Activated T-helper 1 cell treated with anti-CD3 and anti-CD28 coated beads, Interleukin-2, amount 50 U/mL, for 16 hours (primary cell): ENCODE results near the gene KDM2B.
A peak's percentile ranks its signal among the peaks of the same experiment; 100 is the strongest.

Source experiments
- DNase-seq, 2 donors: peaks; one replicate each; pipeline ENCODE4 v3.0.0-alpha.2; 2020; ENCODE audit warnings: low read depth in 1 of 2, low spot score in 1 of 2

The KDM2B gene

DNA sequence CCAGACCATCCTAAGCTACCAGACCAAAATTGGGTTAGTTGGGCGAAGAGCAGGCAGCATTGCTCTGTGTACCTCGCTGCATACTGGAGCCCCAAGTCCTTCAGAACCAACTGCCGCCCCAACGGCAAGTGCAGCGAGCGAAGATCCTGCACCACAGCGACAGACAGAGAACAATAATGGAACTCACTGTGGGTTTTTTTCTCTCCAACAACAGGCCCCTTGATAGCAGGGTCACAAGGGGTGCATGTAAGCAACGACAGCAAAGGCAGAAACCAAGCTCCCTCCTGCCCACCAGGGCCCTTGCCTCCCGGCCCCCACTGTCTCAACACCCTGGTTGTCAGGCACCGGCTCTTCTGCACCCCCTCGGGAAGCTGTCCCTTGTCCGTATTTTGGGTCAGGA lies 141.9 kb downstream of the KDM2B start:
- DNase-seq = no peak

DNA sequence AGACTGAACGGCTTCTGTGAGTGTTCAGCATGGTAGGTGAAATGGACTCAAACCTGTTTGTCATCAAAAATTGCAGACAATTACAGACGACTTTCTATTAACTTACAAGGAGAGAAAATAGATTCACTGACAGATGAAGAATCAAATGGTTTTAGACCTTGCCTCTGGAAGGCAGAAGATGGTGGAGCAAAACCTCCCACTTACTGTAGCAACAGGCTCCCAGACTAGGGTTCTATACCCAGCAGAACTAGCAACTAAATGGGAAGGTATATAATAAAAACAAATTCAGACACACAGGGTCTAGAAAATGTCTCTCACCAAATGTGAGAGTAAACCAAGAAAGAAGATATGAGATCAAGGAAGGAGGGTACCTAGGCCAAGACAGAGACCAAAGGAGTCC lies 144.1 kb downstream of the KDM2B start:
- DNase-seq = no peak

DNA sequence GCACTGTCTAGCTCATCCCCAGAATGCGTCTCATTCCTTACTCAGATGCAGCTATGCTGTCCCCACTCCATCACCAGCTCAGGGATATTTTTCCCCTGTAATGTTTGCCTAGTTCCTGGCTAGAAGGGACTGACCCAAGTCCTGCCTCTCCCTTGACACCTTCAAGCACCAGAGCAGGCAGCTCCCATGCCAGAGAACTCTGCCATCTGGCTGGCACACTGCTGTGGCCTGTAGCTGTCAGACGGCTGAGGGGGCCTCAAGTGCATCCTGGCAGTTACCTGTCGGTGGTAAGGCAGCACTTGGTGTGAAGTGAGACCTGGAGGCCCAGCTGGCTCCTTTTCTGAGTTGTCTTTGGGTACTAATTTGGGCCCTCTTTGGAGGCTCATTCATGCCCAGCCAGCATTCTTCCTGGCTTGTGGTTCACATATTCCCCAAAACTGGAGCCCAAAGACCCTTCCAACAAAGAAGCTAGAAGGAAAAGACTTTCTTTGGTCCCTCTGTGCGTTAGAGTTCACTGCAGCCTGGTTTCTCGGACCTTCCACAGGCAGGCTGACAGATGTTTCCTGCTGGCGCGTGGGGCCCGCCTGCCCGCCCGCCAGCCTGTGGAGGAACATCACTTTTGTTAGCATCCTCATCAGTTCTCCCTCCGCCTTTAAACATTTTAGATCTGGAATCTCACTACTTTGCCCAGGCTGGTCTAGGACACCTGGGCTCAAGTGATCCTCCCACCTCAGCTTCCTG lies 147.9 kb downstream of the KDM2B start:
- no peak for DNase-seq

DNA sequence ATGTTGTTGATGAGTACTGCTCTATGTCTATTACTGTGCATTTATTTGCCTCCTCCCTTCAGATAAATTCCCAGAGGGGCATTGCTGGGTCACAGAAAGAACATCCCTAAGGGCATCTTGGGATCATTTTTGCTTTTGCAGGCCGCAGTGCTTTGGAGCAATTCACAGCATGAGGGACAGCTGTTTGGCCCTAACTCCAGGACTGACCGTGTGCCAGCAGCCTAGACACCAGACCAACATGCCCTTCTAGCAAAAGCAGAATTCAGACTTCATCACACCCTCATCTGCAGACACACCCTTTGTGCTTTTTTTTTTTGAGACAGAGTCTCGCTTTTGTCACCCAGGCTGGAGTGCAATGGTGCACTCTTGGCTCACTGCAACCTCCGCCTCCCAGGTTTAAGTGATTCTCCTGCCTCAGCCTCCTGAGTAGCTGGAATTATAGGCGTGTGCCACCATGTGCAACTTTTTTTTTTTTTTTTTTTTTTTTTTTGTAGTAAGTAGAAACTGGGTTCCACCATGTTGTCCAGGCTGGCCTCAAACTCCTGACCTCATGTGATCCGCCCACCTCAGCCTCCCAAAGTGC lies 149.9 kb downstream of the KDM2B start:
- no peak for DNase-seq

DNA sequence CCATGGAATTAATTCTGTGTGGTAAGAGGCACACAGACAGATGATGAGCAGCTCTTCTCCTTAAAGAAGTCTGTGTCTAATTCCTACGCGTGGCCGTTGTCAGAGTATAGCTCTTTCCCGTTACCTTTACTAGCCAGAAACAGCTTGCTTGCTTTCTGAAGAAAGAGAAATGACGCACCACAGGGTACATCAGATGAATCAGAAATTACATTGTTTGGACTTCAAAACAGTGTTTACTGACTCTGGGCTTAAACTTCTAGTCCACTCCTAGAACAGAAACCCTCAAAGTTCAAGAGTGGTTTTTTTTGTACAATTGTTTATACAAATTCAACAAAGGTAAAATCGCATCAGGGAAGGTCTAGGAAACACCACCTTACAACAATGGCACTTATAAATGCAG lies 151.9 kb downstream of the KDM2B start:
- no peak for DNase-seq

DNA sequence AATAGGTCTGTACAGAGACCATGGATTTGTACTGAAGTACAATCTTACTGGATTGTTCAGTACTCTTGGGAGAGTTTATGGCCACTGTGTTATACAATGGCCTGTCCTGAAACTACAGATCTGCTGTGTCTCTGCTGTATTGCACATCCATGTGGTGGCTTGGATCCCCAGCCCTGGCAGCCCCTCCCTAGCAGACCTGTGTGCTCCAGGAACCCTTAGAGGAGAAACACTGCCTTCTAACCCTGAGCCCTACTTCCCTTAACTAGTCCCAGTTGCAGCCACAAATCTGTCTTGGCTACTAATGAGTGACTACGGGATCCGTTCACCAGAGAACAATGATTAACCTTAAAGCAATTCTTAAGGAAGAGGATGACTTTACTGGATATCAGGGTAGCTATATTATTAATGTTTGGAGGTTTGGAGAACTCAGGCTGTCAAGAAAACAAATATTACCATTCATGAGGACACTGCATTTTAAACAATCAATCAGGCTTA lies 153.2 kb downstream of the KDM2B start:
- no peak for DNase-seq

DNA sequence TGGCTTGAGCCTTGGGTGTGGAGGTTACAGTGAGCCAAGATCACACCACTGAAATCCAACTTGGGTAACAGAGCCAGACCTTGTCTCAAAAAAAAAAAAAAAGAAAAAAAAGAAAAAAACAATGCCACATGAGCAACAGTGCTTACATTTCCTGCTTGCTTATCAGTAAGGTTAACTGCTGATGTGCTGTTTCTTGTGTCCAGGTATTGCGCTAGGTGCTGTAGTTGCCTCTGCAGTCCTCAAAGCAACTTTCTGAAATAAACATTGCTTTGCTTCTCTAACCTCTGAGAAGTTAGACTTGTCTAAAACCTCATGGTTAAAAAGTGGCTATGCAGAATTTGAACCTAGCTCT lies 156.2 kb downstream of the KDM2B start:
- no peak for DNase-seq

DNA sequence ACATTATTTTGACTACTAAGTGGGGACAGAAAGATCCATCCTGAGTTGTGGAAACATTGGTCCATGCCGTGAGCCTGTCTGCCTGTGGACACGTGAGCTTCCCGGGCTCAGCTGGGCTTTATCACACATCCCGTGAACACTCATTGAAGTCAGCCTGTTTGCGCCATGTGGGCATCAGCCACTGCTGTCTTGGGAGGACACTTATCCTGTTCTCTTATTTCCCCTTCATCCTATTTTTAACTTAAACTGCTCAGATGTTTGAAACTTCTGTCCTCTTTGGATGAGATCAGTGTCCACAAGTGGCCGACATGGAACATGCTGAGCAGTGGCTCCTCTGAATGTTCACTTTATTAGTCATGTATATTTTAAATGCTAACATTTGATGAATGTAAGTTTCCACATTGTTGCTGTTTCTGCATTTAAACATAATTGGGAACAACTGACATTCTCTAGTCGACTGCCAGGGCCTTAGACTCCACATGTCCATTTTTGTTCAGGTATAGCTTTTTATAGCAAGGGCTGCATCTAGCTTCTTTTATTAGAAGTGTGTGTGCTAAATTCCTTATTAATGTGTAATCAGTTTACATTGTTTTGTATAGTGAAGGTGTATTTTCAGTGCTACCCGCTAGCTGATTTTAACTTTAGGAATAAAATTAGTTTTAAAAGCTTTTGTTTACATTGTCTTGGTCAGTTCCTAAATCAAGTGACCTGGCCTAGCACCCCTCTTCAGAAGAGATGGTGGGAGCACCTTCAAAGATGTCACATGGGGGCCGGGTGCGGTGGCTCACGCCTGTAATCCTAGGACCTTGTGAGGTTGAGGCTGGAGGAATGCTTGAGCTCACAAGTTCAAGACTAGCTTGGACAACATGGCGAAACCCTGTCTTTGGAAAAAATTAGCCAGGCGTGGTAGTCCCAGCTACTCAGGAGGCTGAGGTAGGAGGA lies 156.9 kb downstream of the KDM2B start:
- no peak for DNase-seq

DNA sequence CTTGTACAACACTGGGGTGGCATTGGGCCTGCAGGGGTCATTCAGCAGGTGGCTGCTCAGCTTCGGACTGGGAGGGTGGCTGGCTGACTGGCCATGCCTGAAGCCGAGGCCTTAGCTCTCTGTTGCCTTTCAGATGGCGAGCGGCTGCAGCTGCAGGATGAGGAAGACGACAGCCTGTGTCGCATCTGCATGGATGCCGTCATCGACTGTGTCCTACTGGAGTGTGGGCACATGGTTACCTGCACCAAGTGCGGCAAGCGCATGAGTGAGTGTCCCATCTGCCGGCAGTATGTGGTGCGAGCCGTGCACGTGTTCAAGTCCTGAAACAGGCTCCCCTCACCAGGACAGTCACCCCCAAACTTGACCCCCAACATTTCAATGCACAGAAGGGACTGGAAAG lies 157.6 kb downstream of the KDM2B start:
- no peak for DNase-seq

DNA sequence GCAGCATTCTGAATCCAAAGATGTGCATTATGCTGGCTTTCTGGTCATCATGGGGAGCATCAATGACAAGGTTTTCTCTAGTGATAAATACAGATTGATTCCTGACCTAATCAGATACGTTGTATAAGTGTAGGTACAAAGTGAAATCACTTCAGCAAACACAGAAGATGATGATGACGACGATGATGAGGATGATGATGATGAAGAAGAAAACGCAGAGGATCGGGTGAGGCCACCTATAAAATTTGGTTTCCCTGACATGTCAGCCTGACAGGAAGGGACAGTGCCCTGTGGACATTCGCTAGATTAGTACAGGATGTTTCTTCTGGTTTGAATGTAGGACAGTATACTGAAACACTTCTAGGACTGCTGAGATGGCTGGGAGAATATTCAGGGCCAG lies 160.7 kb downstream of the KDM2B start:
- DNase-seq = no peak

DNA sequence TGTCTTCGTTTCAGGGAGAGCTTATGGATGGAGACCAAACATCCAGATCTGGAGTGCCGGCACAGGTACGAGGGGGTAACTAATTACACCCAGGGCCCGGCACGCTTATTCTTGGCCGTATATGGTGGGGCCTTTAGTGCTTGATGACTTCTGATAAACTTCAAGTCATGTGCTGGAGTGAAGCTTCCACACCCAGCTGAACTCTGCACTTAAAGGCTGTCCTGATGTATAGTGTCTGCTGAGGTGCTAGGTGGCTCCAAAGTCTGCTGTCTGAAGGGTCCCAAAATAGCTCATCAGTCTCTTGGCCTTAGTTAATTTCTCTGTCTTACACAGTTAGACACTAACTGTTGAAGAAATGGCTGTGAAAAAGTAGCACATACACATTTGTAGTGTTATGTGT lies 163.0 kb downstream of the KDM2B start:
- DNase-seq = no peak

DNA sequence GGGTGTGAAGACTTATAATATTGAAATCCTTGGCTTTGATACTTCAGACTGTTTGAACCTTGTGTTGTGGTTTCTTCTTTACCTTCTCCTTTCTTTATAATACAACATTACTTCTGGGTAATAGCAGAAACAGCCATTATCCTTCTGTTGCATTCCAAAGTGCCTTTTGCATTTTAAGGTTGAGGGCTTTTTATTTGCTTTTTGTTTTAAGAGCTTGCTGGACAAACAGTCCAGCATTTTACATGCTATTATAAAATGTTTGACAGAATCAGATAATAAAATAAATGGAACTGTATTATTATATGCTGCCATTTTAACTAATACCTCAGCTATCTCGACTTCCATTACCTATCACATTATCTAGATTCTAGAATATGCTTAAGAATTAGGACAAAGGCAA lies 166.9 kb downstream of the KDM2B start:
- no peak for DNase-seq

DNA sequence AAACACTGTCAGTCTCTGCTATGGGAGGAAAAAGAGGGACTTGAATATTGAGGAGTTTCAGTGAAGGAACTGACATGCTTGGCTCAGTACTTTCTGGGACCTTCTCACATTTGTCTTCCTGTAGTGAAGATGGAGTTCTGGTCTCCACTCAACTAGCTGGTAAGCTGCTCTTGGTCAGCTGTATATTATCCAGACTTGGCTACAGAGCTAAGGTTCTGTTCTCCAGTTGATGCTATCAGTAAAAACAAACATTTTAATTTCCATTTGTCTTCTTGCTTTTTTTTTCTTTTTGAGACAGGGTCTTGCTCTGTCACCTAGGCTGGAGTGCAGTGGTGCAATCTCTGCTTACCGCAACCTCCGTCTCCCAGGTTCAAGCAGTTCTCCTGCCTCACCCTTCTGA lies 175.6 kb downstream of the KDM2B start:
- no peak for DNase-seq

DNA sequence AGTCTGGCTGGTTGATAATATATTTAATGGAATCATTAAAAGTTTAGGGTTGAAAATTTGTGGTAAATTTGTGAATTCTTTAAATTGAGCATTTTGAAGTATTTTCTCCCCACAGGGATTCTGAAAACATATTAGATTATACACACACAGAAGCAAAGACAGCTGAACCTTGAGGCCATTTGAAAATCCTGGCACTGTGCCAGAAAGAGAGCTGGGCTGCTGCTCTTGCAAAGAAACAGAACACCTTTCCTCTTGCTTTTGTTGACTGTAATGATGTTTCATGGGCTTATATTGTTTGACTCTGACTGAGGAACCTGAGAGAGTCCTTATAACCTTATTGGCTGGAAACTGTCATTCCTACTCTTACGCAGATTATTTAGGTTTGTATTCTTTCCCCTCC lies 176.1 kb downstream of the KDM2B start:
- DNase-seq = no peak

DNA sequence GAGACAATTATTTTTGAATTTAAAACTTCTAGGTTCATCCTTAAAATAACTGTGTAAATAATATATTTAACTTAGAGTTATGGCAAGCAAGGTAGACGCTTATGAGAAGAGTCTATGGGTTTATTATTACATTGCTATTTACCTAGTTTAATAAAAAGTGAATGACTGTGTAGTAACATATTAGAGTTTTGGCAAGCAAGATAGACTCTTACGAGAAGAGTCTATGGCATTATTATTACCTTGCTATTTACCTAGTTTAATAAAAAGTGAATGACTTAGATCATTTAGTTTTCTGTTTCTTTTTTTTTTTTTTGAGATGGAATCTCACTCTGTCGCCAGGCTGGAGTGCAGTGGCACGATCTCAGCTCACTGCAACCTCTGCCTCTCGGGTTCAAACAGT lies 177.1 kb downstream of the KDM2B start:
- DNase-seq = no peak

DNA sequence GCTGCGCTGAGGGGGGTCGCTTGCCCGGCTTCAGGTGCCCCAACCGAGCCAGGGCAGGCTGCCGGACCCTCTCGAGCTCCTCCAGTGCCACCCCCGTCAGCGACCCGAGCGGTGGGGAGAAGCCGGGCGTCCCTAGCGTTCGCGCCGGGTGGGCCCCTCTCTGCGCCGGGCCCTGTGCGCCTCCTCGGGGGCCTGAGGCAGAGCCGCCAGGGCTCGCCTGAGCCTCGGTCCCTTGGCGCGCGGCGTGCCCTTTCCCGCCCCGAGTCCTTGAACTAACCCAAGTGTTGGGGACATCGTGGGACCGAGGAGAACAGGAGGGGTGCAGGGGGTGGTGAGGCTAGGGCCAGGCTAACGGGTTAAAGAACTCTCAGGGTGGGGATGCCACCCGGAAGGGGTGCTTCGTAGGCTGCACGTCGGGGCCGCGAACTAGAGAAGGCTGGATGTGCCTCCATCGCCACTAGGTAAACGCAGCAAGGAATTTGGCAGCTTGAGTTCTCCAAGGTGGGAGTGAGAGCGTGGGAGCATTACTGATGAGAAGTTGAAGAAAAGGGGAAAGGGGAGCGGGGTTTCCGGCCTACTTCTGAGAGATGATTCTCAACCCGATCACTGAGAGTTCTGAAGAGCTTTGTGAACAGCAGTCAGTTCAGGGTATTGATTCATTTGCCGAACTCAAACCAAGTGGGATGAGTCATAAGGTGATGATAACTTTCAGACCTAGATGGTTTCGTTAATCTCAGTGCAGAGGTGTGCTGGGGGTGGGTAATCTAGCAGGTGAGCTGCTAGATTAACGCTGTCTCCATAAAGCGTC lies 180.3 kb downstream of the KDM2B start:
- peak; percentile 26 to 39 for DNase-seq

DNA sequence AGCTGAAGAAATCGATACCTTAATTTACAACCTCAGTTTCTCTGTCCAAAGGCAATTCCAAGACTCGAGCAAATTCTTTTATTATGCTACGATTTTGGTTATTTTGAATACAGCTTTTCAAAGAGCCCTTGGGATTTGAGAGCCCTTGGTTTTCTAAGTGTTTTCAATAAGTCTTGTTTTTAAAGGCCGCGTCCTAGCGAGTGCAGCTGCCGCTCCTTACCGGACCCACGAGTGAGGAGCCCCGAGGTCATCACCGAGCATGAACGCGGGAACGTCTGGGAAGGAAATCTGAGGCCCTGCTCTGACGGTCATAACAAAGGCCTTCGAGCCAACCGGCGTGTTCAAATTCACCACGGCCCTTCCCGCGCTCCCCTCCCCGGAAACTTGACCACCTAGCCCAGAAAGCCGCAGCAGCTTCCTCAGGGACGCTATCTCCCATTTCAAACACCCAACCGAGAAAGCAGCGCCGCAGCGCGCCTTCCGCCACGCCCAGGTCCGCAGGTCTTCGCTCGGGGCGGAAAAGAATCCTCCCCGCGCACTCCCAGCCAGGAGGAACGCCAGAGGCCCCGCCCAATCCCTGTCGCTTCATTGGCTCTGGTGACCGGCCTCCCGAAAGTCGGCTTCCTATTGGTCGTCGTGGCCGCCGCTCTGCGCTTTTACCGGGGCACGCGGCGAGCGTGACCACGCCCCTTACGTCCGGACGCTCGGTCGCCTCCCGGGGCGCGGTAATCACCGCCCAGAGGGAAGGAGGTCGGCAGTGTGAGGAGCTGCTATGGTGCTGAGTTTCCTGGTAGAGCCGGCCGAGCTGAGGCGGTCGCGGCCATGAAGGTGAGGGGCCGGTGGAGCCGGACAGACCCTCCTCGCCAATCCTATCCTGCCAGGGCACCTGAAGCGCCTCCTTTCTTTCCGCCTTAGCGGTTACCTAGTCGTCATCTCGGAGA lies 181.2 kb downstream of the KDM2B start, which contains the start of gene RNF34:
TSS of gene RNF34 (plus strand) at position 728 of the 941 bp plus-strand sequence. CDS start at position 823, 95 bp downstream.
- peak; percentile 95 to 96 for DNase-seq

DNA sequence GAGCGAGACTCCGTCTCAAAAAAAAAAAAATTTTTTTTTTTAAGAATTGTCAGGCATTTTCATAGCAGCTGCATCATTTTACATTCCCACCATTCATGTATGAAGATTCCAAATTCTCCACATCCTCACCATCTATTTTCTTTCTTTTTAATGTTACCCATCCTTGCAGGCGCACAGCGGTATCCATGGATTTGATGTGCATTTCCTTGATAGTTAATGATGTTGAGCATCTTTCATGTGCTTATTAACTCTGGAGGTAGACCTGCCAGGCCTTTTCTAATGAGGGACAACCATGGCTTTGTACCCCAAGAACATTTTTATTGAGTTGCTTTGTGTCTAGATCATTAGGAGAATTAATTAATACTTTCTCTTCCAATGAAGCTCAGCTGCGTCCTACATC lies 182.5 kb downstream of the KDM2B start:
- DNase-seq = no peak

DNA sequence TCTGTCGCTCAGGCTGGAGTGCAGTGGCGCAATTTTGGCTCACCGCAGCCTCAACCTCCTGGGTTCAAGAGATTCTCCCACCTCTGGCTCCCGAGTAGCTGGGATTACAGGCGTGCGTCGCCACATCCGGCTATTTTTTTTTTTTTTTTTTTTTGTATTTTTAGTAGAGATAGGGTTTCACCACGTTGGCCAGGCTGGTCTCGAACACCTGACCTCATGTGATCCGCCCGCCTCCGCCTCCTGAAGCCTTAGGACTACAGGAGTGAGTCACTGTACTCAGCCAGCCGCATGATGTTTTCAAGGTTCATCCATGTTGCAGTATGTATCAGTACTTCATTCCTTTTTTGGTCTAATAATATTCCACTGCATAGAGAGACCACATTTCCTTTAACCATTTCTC lies 183.3 kb downstream of the KDM2B start:
- no peak for DNase-seq

DNA sequence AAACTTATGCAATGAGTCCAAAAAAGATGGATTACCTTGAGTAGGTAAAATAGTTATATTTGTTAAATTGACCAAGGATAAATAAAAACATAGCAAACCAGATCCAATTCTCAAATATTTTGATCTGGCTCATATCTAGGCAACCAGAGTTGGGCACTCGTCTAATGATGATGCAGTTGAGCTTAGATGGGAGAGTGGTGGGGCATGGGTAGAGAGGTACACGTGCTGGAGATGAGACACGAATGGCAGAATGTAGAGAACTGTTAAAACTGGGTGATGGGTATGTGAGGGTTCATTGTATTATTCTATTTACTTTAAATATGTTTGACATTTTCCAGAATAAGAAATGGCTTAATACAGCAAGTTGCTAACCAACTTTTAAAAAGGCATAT lies 188.5 kb downstream of the KDM2B start:
- DNase-seq = no peak
